ENCODE results near the gene EFHD1.
A peak's percentile ranks its signal among the peaks of the same experiment; 100 is the strongest.

The EFHD1 gene, protein sequence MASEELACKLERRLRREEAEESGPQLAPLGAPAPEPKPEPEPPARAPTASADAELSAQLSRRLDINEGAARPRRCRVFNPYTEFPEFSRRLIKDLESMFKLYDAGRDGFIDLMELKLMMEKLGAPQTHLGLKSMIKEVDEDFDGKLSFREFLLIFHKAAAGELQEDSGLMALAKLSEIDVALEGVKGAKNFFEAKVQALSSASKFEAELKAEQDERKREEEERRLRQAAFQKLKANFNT

DNA sequence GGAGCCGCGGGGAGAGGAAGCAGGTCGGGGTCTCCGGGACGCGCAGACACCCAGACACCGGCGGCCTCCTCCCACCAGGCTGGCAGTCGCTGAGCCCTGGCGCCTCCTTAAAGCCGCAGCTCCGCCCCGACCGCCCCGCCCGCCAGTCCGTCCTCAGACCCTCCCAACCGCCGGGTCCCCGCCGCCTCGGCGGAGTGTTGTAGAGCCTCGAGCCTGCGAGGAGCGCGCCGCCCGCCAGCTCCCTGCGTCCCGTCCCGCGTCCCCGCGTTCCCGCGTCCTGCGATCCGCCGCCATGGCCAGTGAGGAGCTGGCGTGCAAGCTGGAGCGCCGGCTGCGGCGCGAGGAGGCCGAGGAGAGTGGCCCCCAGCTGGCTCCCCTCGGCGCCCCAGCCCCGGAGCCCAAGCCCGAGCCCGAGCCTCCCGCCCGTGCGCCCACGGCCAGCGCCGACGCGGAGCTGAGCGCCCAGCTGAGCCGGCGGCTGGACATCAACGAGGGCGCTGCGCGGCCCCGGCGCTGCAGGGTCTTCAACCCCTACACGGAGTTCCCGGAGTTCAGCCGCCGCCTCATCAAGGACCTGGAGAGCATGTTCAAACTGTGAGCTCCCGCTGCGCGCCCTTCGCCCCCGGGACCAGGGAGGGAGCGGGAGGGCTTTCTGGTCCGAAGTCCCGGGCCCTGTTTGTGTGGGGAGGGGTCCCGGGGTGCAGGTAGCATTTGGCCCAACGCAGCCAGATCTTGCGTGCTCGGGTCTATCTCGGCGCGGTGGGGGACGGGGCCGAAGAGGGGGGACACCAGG, at the start of gene EFHD1:
Gene EFHD1 (plus strand): TSS at position 192 of the 793 bp plus-strand sequence. CDS start 101 bp downstream, at position 293.
- TF ChIP-seq, protein P1, sequence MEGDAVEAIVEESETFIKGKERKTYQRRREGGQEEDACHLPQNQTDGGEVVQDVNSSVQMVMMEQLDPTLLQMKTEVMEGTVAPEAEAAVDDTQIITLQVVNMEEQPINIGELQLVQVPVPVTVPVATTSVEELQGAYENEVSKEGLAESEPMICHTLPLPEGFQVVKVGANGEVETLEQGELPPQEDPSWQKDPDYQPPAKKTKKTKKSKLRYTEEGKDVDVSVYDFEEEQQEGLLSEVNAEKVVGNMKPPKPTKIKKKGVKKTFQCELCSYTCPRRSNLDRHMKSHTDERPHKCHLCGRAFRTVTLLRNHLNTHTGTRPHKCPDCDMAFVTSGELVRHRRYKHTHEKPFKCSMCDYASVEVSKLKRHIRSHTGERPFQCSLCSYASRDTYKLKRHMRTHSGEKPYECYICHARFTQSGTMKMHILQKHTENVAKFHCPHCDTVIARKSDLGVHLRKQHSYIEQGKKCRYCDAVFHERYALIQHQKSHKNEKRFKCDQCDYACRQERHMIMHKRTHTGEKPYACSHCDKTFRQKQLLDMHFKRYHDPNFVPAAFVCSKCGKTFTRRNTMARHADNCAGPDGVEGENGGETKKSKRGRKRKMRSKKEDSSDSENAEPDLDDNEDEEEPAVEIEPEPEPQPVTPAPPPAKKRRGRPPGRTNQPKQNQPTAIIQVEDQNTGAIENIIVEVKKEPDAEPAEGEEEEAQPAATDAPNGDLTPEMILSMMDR (IDR thresholded peaks at IDR 0.05; ENCODE audit: low read depth, low read length): no peak
- H3K4me3 ChIP-seq (replicated peaks in 1 of 2; ENCODE audit: low read depth in 2 of 2, low read length in 2 of 2): peak within 1 kb of the TSS; percentile 55 to 57
- peak; percentile 55 to 61 for DNase-seq (ENCODE audit: low read depth in 2 of 2)

DNA sequence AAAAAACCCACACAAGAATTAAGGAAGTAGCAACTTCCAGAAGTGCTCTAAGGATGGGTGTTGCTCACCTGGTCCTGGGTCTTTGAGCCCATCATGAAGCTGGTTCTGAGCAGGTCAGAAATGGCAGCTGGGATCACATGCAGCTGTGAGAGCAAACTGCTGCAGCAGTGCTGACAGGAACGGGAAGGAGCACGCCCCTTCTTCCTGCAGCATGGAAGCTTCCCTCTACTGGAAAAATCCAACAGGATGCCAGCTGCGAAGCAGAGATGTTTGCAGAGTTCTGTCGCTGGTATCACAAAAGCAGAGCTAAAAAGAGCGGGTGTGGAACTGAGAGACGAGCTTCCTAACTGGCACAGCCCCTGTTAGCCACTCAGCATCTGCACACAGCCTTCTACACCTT, 49.2 kb upstream of the EFHD1 start:
- H3K4me3 ChIP-seq (replicated peaks in 1 of 2; ENCODE audit: low read depth in 2 of 2, low read length in 2 of 2): no peak overlapping the region
- no peak for DNase-seq (ENCODE audit: low read depth in 2 of 2)

DNA sequence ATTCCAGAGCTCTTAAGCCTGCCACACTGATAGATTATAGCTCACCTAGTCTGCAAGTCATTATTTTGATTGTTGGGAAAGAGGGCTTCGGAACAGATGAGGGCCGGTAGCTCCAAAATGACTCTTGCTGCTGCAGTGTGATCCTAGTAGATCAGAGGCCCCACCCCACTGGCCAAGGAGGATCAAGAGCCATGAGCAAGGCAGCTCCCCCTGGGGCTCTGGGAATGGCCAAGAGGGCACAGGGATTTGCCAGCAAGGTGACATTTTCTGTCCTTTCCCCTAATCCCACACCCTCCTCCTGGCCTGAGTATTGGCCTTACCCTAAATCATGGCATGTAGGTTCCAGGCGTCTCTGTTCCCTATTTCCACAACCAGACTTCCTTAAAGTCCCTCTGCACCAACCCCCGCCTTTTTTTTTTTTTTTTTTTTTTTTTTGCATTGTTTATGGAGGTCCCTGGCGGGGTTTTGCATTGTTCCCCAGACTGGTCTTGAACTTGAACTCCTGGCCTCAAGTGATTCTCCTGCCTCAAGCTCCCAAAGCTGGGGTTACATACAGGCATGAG, 46.4 kb upstream of the EFHD1 start:
- no peak for DNase-seq (ENCODE audit: low read depth in 2 of 2)
- TF ChIP-seq, protein P1 (IDR thresholded peaks at IDR 0.05; ENCODE audit: low read depth, low read length): no peak
- no peak overlapping the region for H3K4me3 ChIP-seq (replicated peaks in 1 of 2; ENCODE audit: low read depth in 2 of 2, low read length in 2 of 2)

More for the DNA sequence above, 49.2 kb upstream of the EFHD1 start:
- TF ChIP-seq, protein P1 (IDR thresholded peaks at IDR 0.05; ENCODE audit: low read depth, low read length): no peak

DNA sequence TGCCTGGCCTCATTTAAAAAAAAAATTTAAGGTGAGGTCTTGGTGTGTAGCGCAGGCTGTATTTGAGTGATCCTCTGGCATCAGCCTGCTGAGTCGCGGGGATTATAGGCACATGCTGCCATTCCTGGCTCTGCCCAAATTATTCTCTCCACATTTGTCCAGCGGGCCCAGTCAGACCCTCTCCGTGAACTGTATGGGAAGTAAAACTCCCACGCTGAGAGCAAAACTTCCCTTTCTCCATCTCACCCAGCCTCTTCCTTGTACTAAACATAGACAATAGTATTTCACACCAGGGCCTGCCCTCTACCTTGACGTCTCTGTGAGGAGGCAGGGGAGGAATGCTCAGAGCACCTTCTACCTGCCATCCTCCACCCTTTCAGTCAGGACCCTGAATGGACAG, 45.9 kb upstream of the EFHD1 start:
- no peak overlapping the region for H3K4me3 ChIP-seq (replicated peaks in 1 of 2; ENCODE audit: low read depth in 2 of 2, low read length in 2 of 2)
- DNase-seq (ENCODE audit: low read depth in 2 of 2): no peak
- TF ChIP-seq, protein P1 (IDR thresholded peaks at IDR 0.05; ENCODE audit: low read depth, low read length): no peak

DNA sequence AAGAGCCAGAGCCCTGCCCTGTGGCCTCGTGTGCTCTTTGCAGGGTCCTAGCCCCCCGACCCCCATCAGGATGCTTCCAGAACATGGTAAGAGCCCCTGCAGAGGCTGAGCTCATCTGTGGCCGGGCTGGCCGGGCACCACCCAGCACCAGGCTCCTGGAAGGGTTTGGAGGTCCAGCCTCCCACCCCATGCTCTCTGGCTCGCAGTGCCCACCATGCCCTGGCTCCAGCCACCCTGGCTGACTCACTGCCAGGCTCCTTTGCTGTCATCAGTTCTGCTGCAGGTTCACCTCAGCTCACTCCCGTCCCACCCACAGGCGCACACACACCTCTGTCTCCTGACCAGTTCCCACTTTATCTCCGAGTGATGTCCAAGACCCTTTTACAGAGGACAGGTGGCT, 45.4 kb upstream of the EFHD1 start:
- H3K4me3 ChIP-seq (replicated peaks in 1 of 2; ENCODE audit: low read depth in 2 of 2, low read length in 2 of 2): no peak overlapping the region
- TF ChIP-seq, protein P1 (IDR thresholded peaks at IDR 0.05; ENCODE audit: low read depth, low read length): no peak
- no peak for DNase-seq (ENCODE audit: low read depth in 2 of 2)

DNA sequence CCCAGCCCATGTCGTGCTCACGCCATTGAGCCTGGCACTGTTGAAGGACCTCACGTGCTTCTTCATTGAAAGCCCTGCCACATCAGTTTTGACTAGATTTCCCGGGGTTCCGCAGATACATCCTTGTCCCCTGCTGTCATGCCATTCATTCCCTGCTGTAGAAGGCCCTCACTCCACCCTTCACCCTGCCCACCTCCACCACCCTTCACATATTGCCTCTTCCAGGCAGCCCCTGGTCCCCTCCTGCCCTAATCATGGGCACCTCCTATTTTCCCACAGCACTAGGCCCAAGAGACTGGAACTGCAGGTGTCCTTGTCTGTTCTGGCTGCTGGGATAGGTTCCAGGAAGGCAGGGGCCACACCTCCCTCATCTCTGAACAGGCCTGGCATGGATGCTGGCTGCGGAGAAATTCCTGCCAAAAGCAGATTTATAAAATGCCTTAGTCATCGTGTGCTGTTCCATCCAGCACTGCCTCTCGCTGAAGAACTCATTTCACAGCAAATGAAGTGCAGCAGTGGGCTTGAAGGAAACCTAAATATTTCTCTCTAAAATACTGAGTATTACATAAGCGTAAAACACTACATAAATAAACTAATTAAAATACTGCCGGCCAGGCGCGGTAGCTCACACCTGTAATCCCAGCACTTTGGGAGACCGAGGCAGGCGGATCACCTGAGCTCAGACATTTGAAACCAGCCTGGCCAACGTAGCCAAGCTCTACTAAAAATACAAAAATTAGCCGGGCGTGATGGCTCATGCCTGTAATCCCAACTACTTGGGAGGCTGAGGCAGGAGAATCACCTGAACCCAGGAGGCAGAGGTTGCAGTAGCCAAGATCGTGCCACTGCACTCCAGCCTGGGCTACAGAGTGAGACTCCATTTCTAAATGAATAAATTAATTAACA, 44.5 kb upstream of the EFHD1 start:
- H3K4me3 ChIP-seq (replicated peaks in 1 of 2; ENCODE audit: low read depth in 2 of 2, low read length in 2 of 2): no peak overlapping the region
- DNase-seq (ENCODE audit: low read depth in 2 of 2): peak; percentile 64 to 87
- TF ChIP-seq, protein P1 (IDR thresholded peaks at IDR 0.05; ENCODE audit: low read depth, low read length): no peak
